ELF-1 (cell line): Measurements from ENCODE around the gene BPIFB4.
A peak's percentile ranks its signal among the peaks of the same experiment; 100 is the strongest.
"Not testable (repeated sequence)": the region's sequence is repeated elsewhere in the genome, so short reads cannot be mapped to it uniquely, and the experiment has no call there.

Source experiments
- DNase-seq: peaks from one replicate; pipeline ENCODE4 v3.0.0-alpha.2; 2016; ENCODE audit warnings: low read depth, low spot score

BPIFB4 gene

DNA sequence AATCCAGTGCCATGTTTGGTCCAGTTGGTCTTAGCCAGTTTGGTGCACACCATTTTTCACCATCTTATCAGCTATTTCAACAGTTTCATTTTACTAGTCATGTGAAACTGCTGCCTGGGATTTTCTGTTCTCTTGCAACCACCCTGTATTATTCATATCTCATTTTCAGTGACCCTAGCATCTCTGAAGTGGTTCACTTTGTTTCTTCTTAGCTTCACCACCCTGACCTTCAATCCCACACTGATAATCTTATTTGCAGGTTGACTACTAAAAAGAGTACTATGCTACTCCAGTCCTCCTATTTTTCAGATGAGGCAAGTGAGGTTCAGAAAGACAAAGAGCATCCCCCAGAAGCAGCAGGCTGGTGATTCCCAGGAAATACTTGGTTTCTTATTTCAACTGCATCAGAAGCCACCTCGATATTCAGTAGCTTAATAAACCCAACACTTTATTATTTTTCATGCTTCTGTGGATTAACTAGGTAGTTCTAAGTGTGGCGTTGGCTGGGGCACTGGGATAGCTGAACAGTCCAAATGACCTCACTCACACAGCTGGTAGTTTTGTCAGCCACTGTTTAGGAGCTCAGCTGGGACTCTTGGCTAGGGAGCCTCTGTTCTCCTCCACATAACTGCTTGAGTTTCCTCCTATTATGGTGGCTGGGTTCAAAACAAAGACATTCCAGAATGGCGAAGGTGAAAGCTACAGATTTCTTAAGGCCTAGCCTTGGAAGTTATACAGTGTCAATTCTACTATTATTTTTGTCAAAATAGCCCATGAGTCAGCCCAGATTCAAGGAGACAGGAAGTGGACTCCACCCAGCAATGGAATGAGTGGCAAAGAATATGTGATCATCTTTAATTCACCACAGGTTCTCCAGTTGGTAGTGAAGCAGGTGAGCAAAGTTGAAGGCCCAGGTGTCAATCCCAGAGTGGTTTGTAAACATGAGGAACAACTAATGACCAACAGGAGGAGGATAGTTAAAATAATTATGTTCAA is 40.6 kb downstream of the BPIFB4 start:
- DNase-seq = no peak

DNA sequence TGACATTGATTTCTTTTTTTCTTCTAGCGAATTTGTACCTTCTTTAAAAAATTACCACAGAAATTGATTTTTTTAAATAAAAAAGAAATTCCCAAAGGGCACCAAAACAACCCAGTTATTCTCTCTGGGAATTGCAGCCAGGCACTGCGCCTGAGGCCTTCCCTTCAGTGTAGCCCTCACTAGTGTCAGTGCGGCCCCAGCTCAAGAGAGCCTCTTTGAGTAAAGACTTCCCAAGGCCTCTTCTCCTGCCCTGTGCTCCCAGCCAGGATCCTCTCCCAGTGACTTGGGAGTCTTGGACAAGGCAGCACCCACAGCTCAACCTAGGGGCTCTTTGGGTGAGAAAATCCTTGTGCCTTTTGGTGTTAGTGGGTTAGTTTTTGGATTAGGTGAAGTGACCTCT is 41.5 kb downstream of the BPIFB4 start:
- DNase-seq = no peak

DNA sequence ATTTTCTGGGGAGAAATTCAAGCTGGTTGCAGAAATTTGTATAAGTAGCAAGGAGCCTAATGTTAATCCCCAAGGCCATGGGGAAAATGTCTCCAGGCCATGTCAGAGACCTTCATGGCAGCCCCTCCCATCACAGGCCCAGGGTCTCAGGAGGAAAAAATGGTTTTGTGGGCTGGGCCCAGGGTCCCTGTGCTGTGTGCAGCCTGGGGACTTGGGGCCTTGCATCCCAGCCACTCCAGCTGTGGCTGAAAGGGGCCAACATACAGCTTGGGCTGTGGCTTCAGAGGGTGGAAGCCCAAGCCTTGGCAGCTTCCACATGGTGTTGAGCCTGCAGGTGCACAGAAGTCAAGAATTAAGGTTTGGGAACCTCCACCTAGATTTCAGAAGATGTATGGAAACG is 42.9 kb downstream of the BPIFB4 start:
- not testable (repeated sequence) for DNase-seq

DNA sequence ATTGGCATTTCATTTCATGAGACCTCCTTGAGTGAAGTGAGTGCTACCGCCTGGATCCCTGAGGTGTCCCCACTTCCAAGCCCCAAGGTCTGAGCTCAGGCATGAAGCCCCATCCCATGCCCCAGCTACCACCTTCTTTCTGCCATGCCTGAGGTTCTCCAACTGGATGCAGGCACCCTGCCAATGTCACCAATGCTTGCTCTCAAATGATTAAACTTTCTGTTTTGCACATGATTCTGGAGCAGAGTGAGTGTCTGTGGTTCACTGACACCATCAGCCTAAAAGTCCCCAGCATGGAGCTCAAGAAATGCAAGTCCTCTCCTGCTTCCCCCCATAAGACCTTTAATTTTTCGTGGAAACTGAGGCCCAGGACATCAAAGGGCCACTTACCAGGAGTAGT is 44.8 kb downstream of the BPIFB4 start:
- DNase-seq = no peak

DNA sequence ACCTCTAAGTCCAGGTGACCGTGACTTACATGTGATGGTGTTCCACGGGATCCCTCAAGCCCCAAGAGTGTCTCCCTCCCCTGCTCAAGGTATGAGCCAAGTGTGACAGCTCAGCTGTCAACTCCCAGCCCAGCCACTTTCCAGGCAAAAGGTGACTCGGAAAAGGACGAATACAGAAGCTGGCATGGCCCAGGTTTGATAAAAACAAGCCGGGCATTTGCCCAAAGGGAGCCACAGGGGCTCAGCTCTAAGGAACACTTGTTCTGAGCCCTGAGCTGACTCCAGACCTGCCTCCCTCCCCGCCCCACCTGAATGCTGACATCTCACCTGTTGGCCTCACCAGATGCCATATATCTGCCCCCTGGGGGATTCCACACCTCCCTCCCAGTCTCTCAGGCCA is 45.6 kb downstream of the BPIFB4 start:
- DNase-seq = no peak

DNA sequence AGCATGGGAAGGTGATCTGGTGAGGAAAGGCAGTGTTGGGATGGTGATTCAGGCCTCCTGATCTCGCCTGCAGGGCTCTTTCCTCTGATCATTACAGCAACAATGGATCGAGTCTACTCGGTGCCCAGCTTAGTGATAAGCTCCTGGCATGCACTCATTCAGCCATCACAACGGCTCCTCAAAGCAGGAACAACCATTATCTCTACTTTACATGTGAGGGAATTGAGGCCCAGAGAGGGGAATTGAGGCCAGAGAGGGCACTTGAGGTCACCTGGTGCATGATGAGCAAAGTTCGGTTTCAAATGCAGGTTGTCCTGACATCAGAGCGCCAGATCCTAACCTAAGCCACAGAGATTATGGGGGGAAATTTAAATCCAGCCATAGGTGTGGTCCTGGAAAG is 46.5 kb downstream of the BPIFB4 start:
- peak; percentile 13 for DNase-seq

DNA sequence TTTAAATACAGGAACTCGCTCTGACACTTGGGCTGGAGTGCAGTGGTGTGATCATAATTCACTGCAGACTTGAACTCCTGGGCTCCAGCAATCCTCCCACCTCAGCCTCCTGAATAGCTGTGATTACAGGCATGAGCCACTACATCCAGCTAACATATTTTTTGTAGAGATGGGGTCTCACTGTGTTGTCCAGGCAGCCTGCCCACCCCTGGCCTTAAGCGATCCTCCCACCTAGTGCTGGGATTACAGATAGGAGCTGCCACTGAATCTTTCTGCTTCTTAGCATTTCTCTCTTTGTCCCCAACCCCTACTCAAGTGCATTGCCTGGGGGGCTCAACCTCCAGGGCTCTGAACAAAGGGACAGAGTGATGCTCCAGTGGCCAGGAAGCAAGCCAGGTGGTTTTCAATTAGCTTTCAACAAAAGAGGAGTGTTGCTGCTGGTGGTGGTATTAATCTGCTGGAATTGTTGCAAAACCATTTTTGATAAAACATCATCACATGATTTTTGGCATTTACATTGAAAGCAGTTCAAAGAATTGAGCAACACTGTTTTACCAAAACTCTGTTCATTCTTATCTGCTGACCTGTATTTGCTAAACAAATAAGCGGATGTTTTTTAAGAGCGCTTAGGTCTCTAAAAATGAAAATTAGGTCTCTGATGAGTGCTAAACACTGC is 48.1 kb downstream of the BPIFB4 start:
- peak; percentile 59 for DNase-seq

DNA sequence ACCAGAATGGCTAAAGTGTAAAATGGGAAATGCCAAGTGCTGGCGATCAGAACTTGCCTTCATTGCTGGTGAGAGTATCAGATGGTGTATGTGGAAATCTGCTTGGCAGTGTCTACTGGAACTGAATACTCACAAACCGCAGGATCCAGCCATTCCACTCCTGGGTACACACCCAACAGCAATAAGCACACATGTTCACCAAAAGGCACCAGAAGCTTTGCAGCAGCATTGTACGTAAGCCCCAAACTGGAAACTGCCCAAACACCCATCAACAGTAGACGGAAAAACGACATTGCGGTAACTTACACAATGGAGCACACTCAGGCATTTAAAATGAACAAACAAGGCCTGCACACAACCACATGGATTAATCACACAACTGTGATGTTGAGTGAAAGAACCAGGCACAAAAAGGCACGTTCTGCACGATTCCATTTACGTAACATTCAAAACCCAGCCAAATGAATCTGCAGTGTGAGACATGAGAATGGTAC is 51.2 kb downstream of the BPIFB4 start:
- no peak for DNase-seq

DNA sequence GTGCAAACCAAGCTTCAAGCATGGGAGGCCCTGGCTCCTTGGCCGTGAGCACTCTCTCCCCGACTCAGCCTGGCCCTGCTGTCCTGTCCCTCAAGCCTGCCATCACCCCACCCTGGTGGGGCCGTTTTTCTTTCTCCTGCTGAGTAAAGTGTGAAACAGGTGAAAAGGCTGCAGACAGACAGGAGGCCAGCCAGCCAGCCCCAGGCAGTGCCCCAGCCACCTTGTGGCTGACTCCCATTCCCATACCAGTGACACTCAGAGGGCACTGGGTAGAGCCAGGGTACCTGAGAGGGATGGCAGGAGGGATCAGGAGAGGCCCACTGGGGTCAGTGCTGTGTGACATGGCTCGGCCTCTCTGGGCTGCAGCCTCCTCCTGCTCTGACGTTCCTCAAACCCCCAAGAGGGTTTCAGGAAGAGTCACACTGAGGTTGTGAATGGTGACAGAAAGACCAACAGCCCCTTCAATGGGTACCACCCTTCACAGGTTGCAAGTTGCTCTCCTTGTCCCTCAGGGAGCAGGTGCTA is 52.6 kb downstream of the BPIFB4 start:
- DNase-seq = no peak

DNA sequence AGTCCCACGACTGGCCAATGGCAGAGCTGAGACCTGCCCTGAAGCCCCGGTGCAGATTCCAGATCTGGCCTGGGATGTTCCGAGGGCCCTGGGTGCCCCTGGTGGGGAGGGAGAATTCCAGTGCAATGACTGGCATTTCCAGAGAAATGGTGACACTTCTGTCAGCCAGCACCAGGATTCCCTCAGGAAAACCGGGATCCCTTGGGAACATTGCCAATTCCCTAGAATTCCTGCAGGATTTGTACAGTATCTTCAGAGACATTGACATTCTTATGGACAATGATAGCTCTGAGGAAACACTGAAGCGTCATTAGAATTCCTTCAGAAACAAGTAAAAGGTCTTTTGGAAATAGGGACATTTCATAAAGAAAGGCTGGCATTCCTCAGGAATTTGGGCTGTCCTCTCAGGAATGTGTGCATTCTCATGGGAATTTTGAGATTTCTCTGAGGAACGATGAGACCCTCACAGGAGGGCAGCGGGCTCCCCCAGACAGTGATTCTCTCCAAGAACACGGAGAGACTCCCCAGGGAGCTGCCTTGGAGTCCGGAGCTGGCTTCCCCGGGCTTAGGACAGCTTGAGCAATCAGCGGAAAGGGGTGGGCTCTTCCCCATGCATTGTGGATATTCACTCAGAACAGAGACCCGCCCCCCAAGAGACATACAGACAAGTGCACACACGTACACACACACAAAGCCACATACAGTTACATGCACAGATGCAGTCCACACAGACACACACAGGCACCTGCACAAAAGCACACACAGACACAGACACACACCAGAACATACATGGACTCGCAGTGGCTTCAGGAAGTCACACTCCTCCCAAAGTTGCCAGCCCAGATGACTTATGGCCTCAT is 53.3 kb downstream of the BPIFB4 start:
- DNase-seq = peak; percentile 44

DNA sequence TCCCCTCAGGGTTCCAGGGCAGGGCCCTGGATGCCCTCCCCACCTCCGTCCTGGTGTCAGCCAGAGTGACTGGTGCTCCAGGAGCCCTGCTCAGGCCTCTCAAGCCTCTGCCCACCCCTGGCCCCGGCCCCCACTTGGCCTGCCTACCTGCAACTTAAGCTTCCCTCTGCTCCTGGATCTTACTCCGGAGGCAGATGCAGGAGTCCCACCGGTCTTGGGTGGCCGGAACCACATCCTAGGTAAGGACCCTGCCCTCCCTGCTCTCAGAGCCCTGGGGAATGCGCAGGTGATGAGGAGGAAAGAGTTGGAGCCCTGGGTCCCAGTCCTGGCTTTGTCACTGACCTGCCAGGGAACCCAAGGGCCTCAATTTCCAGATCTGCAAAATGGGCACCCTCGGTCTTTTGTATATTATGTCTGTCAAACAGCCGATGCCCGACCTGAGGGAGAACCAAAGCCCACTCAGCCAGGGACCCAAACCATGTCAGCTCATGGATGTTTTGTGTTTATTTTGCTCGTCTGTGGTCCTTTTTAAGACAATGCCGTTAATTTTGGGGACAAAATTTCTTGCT is 54.0 kb downstream of the BPIFB4 start:
- no peak for DNase-seq

DNA sequence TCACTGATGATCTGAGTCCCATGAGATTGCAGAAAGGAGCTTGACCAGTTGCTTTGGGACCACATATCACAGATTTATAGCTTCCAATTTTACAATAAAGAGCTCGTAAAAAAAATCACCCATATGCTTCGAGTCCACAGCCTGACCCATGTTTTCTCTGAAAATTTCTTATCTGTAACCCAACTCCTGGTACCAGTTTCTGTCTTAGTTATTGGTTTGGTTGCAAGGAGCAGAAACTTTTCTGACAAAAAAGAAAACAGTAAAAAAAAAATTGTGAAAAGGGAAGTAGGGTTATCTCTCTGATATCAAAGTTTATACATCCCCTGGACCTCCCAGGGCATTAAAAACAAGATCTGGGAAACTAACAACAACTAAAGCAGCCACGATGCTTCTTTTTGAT is 57.8 kb downstream of the BPIFB4 start:
- no peak for DNase-seq

DNA sequence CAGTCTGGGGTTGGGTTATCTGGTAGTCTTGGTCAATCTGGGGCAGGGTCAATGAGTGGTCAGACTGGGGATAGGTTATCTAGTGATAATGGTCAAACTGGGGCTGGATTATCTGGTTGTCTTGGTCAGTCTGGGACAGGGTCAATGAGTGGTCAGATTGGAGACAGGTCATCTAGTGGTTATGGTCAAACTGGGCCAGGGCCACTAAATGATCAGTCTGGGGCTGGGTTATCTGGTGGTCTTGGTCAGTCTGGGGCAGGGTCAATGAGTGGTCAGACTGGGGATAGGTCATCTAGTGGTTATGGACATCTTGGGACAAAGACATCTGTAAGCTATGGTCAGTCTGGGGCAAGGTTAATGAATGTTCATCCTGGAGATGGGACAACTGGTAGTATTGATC is 60.0 kb downstream of the BPIFB4 start:
- no peak for DNase-seq

DNA sequence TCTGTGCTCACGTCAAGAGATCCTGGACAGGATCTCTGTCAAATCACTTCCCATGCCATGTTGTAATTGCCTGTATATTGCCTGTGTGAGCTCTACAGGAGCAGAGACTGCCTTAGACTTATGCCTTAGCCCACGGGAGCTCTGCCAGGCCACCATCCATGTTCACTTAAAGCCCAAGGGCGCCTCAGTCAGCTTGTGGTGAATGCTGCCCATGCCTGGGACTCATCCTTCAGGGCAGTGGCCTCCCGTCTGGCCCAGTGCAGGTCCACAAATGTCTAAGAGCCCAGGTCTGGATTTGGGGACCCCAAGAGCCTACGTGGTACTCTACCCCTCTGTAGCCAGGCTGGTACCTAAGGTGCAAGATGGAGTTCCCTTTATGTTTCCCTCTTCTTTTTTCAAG is 66.1 kb downstream of the BPIFB4 start:
- DNase-seq = no peak

DNA sequence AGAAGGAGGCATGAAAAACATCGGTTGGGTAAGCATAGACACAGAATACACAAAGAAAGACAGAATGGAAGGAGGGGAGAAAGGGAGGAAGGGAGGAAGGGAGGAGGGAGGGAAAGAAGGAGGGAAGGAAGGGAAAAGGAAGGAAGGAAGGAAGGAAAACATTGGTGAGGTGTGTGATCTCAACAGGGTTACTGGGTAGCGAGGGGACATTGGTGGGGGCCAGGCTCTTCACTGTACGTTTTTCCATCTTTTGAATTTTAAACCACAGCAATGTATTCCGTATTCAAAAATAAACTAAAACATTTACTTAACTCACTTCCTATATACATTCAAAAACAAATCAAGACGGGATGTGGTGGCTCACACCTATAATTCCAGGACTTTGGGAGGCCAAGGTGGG is 67.9 kb downstream of the BPIFB4 start:
- DNase-seq = no peak

DNA sequence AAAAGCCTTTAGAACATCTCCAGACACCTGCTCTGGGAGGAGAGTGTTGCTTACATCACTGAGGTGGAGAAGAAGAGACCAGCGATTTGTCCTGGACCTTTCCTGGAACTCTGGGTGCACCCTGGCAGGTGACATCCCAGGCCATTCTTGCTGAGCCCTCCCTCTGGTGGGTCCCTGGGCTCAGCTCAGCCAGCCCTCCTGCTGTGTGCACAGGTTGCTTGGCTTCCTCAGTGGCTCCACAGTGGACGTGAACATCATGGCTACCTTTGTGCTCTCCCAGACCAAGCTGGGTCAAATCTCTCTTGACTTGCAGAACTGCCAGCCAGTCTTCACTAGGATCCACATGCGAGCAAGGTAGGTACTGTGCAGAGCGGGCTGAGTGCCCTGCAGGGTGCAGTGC is 68.6 kb downstream of the BPIFB4 start:
- no peak for DNase-seq

DNA sequence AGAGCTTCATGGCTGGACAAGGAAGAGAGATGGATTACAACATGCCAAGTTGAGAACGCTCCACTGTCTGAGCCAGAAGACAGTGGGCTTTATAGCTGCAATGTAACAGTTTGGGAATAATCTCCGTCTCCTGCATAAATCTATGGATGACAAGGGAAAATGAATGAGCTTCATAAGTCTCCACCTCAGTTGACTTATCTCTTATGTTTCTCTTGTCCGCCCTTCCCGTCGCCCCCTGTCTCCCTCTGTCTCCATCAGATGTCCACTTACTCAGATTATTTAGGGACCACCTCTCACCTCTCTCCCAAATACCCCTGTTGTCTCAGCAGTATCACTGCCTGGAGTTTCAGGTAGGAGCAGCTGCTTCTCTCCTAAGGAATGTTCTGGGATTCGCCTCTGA is 74.8 kb downstream of the BPIFB4 start:
- DNase-seq = no peak

DNA sequence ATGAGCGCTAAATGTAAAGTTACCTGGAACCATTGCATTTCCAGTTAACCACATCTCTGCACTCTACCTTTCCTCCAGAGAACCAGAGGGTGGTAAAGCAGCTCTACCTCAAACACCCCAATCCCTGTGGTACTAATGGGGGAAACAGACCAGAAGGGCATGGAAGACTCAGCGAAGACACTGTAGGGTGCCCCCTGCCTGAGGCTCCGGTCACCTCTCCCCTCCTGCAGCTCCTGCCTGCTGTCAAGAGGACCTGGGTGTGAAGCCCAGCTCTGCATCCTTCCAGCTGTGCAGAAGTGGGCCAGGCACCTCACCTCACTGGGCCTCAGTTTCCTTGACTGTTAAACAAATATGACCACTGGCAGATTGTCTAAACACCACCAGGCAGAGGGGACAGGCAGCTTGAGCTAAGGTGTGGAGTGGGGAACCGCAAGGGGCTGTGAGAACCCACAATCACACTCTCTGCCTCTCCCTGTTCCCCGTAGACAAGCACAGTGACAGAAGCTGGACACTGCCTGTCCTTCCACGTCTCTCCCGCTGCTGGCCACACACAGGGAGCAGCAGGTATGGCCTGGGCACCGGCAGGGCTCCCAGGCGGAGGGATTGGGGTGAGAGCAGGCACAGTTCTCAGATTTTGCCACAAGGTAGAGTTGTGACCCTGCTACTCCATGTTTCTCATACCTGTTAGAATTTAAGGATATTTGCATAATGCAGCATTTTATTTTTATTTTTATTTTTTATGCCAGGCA is 79.4 kb downstream of the BPIFB4 start:
- DNase-seq = no peak

DNA sequence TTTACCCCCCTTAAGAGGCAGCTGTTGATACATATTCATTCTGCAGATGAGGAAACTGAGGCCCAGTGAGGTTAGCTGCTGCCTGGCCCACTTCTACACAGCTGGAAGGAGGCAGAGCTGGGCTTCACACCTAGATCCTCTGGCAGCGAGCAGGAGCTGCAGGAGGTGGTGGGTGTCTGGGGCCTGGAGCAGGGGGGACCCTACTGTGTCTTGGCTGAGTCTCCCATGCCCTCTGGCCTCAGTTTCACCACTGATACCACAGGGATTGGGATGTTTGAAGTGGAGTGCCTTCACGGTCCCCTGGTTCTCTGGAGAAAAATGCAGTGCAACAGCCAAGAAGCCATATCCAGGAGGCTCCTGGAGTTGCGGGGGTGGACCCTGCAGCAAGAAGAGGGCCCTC is 80.3 kb downstream of the BPIFB4 start:
- no peak for DNase-seq

DNA sequence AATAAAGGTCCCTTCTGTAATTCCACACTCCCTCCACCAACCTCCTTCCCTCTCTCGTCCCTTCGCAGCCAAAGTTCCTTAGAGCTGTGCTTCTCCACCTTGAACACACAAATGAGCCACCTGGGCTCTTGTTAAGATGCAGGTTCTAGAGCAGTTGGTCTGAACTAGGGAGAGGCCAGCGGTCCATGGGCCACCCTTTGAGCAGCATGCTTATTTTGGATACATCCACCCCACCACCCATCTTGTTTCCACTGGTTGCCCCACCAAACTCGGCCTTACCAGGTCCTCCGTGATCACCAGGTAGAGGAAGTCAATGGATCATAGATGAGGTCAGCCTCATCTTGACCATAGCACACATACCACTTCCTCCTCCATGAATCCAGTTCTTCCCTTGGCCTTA is 81.2 kb downstream of the BPIFB4 start:
- no peak for DNase-seq
